Nephron (organoid): ENCODE results near the gene PRDM10.

Experiments
- H3K27ac Mint-ChIP-seq, 3 experiments: 2 replicates each; pipeline ENCODE4 v1.8.0; 2020; ENCODE audit warnings: mixed read lengths in 3 of 3, mild to moderate bottlenecking in 2 of 3, moderate library complexity in 1 of 3
- H3K27me3 Mint-ChIP-seq: 2 replicates; pipeline ENCODE4 v1.8.0; 2021; ENCODE audit warnings: low read depth, mild to moderate bottlenecking, moderate library complexity, mixed read lengths
- H3K36me3 Mint-ChIP-seq: 2 replicates; pipeline ENCODE4 v1.8.0; 2020; ENCODE audit warnings: low read depth, mixed read lengths
- H3K4me1 Mint-ChIP-seq: 2 replicates; pipeline ENCODE4 v1.8.0; 2020; ENCODE audit warnings: mixed read lengths
- H3K4me3 Mint-ChIP-seq, 3 experiments: 2 replicates each; pipeline ENCODE4 v1.8.0; 2020; ENCODE audit warnings: mild to moderate bottlenecking in 3 of 3, mixed read lengths in 3 of 3, moderate library complexity in 2 of 3
- H3K9me3 Mint-ChIP-seq: 2 replicates; pipeline ENCODE4 v1.8.0; 2020; ENCODE audit warnings: mixed read lengths
- TF ChIP-seq, protein P1 (sequence below), 3 experiments: fragments of 200-600 bp; sonication (generic); IDR thresholded peaks; one replicate each; pipeline ENCODE4 v1.5.0; 2021; ENCODE audit warnings: antibody characterized with exemption in 3 of 3; ENCODE audit not compliant: unreplicated experiment in 3 of 3

Gene PRDM10

DNA sequence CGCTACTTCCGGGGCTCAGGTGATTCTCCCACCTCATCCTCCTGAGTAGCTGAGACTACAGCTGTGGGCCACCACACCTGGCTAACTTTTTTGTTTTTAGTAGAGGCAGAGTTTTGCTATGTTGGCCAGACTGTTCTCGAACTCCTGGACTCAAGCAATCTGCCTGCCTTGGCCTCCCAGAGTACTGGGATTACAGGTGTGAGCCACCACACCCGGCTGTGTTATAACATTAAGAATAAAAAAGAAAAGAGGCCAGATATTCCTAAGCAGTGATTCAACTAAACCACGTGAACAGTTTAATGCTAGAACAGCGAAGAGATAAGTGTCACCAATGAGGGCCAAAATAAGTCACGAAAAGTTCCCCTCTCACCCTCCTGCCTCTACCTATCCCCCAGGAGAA lies 3.7 kb downstream of the PRDM10 start:
- peaks cover 26% of the 10 kb centered on the region for H3K36me3 Mint-ChIP-seq
- H3K4me1 Mint-ChIP-seq: peaks cover 38% of the 10 kb centered on the region
- H3K27ac Mint-ChIP-seq: peak overlapping the region; percentile 32 to 64 (median 46)
- TF ChIP-seq, protein P1, sequence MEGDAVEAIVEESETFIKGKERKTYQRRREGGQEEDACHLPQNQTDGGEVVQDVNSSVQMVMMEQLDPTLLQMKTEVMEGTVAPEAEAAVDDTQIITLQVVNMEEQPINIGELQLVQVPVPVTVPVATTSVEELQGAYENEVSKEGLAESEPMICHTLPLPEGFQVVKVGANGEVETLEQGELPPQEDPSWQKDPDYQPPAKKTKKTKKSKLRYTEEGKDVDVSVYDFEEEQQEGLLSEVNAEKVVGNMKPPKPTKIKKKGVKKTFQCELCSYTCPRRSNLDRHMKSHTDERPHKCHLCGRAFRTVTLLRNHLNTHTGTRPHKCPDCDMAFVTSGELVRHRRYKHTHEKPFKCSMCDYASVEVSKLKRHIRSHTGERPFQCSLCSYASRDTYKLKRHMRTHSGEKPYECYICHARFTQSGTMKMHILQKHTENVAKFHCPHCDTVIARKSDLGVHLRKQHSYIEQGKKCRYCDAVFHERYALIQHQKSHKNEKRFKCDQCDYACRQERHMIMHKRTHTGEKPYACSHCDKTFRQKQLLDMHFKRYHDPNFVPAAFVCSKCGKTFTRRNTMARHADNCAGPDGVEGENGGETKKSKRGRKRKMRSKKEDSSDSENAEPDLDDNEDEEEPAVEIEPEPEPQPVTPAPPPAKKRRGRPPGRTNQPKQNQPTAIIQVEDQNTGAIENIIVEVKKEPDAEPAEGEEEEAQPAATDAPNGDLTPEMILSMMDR (IDR thresholded peaks at IDR 0.05; ENCODE audit: unreplicated experiment in 3 of 3): no peak
- no peaks in the 10 kb centered on the region for H3K27me3 Mint-ChIP-seq
- peak overlapping the region; percentile 19 to 70 (median 36) for H3K4me3 Mint-ChIP-seq
- H3K9me3 Mint-ChIP-seq: no peaks in the 10 kb centered on the region

DNA sequence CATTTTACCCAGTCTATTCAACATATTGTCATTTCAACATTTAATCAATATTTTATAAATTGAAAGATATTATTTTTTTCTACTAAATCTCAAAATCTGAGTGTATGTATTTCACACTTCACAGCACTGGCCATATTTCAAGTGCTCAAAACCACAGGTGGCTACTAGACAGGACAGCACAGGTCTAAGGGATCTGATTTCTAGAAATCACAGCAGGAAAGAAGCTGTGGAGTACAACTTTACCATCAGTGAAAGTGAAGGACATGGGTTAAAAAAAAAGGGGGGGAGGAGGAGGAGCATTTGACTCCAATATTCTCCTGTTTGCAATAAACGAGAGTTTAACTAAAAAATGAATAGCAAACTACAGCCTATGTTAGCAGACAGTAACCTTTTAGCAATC lies 4.5 kb downstream of the PRDM10 start:
- TF ChIP-seq, protein P1 (IDR thresholded peaks at IDR 0.05; ENCODE audit: unreplicated experiment in 3 of 3): no peak
- H3K27me3 Mint-ChIP-seq: no peaks in the 10 kb centered on the region
- peak overlapping the region; percentile 6 to 46 (median 19) for H3K27ac Mint-ChIP-seq
- no peaks in the 10 kb centered on the region for H3K9me3 Mint-ChIP-seq
- H3K4me3 Mint-ChIP-seq: peak overlapping the region in 1 of 3 experiments; percentile 42
- H3K4me1 Mint-ChIP-seq: peaks cover 32% of the 10 kb centered on the region
- peaks cover 26% of the 10 kb centered on the region for H3K36me3 Mint-ChIP-seq

DNA sequence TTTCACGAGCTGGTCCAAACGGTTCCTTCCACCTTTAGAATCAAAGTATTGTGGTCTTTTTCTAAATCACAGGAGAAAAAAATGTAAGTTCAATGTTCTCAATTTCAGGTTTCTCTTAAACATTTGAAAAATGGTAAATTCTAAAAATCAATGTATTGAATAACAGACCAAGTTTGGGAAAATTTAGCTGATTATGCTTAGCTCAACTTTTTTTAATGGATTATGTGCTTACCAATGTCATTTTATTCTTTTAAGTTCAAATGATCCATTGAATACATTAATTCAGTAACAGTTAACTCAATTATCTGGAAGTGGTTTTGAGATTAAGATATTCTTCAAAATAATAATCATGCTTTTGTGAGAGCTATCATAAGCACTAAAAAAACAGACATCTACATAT lies 5.1 kb downstream of the PRDM10 start:
- Mint-ChIP-seq H3K4me3 (no peak overlapping the region), H3K27me3 (no peaks in the 10 kb centered on the region), H3K9me3 (no peaks in the 10 kb centered on the region), H3K36me3 (peaks cover 26% of the 10 kb centered on the region), H3K27ac (no peak overlapping the region), H3K4me1 (peaks cover 33% of the 10 kb centered on the region)
- TF ChIP-seq, protein P1 (IDR thresholded peaks at IDR 0.05; ENCODE audit: unreplicated experiment in 3 of 3): no peak

DNA sequence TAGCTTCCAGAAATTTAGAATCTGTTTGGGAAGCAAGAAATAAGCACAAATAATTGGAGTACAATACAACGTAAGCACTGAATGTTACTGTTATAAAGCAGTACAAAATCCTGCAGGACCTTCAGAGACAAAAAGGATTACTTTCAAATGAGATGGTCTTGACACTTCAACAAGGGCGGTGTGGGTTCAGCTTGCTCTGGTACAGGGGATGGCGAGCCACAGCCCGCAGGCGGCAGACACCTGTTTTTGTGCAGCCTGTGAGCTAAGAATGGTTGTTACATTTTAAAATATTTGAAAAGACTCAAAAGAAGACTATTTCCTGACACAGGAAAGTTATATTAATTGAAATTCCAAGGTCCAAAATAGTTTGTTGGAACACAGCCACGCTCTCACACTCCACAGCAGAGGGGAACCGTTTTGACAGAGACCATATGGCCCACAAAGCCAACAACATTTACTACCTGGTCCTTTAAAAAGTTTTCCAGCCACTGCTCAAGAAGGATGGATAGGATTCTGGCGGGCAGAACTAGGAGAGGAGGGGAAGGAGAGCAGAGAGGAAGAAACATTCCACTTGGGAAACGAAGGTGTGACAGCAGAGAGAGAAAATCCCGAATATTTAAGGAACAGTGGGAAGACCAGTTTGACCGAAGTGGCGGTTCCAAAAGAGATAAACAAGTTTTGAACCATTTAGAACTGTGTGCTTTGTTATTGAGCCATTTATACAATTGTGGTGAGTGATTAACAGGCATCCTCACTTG lies 6.3 kb downstream of the PRDM10 start:
- TF ChIP-seq, protein P1 (IDR thresholded peaks at IDR 0.05; ENCODE audit: unreplicated experiment in 3 of 3): no peak
- H3K4me3 Mint-ChIP-seq: peak overlapping the region; percentile 25 to 39 (median 31)
- peak overlapping the region; percentile 53 to 63 (median 55) for H3K27ac Mint-ChIP-seq
- peaks cover 26% of the 10 kb centered on the region for H3K36me3 Mint-ChIP-seq
- no peaks in the 10 kb centered on the region for H3K9me3 Mint-ChIP-seq
- no peaks in the 10 kb centered on the region for H3K27me3 Mint-ChIP-seq
- peaks cover 35% of the 10 kb centered on the region for H3K4me1 Mint-ChIP-seq

DNA sequence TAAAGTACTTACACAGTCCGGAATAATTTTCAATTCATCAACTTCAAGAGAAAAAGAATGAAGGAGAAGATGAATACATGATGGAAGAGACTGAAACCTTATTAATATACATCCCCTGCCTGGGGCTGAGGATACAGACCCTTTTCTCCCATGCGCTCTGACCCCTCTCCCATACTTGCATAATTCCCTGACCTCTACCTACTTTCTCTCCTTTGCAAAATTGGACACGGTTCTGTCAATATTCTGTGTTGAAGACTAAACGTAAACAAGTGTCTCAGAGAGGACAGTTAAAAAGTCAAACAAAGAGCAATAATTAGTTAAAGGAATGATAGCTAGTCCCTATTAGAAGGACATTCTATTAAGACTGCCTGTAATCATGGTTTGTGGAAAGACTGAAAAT lies 7.5 kb downstream of the PRDM10 start:
- Mint-ChIP-seq H3K4me3 (no peak overlapping the region), H3K36me3 (peaks cover 26% of the 10 kb centered on the region)

More for the DNA sequence above, 7.5 kb downstream of the PRDM10 start:
- Mint-ChIP-seq H3K27ac (peak overlapping the region in 1 of 3 experiments; percentile 21), H3K9me3 (no peaks in the 10 kb centered on the region), H3K27me3 (no peaks in the 10 kb centered on the region), H3K4me1 (peaks cover 30% of the 10 kb centered on the region)
- TF ChIP-seq, protein P1 (IDR thresholded peaks at IDR 0.05; ENCODE audit: unreplicated experiment in 3 of 3): no peak
